Mesothelial cell of epicardium (in vitro differentiated cells): ENCODE results near the gene KLHL25. TPM values are rescaled to one million over a fixed set of nuclear protein-coding genes. Genes with fewer than 3 reads are reported as not detected.

Experiments
- DNase-seq, 2 experiments: peaks; one replicate each; pipeline ENCODE4 v3.0.0; 2021; ENCODE audit warnings: low spot score in 2 of 2; ENCODE audit not compliant: unreplicated experiment in 2 of 2
- H3K27ac Mint-ChIP-seq: 2 replicates; pipeline ENCODE4 v1.8.0; 2021; ENCODE audit warnings: mixed read lengths
- H3K27me3 Mint-ChIP-seq: 2 replicates; pipeline ENCODE4 v1.8.0; 2021; ENCODE audit warnings: low read depth, mixed read lengths
- H3K36me3 Mint-ChIP-seq: 2 replicates; pipeline ENCODE4 v1.8.0; 2021; ENCODE audit warnings: mixed read lengths
- H3K4me1 Mint-ChIP-seq: 2 replicates; pipeline ENCODE4 v1.8.0; 2021; ENCODE audit warnings: mixed read lengths
- H3K4me3 Mint-ChIP-seq: 2 replicates; pipeline ENCODE4 v1.8.0; 2021; ENCODE audit warnings: mild to moderate bottlenecking, moderate library complexity, mixed read lengths
- H3K9me3 Mint-ChIP-seq: 2 replicates; pipeline ENCODE4 v1.8.0; 2021; ENCODE audit warnings: mixed read lengths
- total RNA-seq: library from RNA; stranded (reverse); gene quantifications from 3 replicates; pipeline ENCODE4 v1.2.1, GENCODE V29; 2021
- TF ChIP-seq, protein P1 (sequence below): fragments of 200-600 bp; sonication (generic); IDR thresholded peaks from one replicate; pipeline ENCODE4 v1.5.0; 2021; ENCODE audit warnings: antibody characterized with exemption; ENCODE audit not compliant: unreplicated experiment

Gene KLHL25
- total RNA-seq, 1 donor from 2014 or later = 8.0 TPM

DNA sequence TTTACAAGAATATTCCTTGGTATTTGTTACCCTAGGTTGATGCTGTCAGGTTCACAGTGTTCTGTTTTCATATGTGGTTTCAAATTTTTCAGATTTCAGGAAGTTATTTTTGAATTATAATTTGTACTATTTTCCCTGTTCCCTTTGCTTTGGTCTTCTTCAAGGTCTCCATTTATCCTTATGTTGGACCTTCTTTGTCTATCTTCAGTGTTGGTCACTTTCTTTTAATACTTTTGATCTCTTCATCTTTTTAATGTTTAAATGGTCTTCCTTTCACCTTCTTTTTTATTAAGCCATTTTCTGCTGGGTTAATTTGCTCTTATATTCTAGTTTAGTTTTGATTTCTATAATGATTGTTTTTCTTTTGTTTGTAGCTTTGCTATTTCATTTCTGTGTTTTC, 61.3 kb downstream of the KLHL25 start:
- no peaks in the 10 kb centered on the region for H3K27me3 Mint-ChIP-seq
- no peak overlapping the region for H3K4me3 Mint-ChIP-seq
- DNase-seq = no peak
- H3K36me3 Mint-ChIP-seq = peaks cover 63% of the 10 kb centered on the region
- H3K27ac Mint-ChIP-seq = no peak overlapping the region
- H3K4me1 Mint-ChIP-seq = no peaks in the 10 kb centered on the region
- peaks cover 21% of the 10 kb centered on the region for H3K9me3 Mint-ChIP-seq
- TF ChIP-seq, protein P1, sequence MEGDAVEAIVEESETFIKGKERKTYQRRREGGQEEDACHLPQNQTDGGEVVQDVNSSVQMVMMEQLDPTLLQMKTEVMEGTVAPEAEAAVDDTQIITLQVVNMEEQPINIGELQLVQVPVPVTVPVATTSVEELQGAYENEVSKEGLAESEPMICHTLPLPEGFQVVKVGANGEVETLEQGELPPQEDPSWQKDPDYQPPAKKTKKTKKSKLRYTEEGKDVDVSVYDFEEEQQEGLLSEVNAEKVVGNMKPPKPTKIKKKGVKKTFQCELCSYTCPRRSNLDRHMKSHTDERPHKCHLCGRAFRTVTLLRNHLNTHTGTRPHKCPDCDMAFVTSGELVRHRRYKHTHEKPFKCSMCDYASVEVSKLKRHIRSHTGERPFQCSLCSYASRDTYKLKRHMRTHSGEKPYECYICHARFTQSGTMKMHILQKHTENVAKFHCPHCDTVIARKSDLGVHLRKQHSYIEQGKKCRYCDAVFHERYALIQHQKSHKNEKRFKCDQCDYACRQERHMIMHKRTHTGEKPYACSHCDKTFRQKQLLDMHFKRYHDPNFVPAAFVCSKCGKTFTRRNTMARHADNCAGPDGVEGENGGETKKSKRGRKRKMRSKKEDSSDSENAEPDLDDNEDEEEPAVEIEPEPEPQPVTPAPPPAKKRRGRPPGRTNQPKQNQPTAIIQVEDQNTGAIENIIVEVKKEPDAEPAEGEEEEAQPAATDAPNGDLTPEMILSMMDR = no peak

DNA sequence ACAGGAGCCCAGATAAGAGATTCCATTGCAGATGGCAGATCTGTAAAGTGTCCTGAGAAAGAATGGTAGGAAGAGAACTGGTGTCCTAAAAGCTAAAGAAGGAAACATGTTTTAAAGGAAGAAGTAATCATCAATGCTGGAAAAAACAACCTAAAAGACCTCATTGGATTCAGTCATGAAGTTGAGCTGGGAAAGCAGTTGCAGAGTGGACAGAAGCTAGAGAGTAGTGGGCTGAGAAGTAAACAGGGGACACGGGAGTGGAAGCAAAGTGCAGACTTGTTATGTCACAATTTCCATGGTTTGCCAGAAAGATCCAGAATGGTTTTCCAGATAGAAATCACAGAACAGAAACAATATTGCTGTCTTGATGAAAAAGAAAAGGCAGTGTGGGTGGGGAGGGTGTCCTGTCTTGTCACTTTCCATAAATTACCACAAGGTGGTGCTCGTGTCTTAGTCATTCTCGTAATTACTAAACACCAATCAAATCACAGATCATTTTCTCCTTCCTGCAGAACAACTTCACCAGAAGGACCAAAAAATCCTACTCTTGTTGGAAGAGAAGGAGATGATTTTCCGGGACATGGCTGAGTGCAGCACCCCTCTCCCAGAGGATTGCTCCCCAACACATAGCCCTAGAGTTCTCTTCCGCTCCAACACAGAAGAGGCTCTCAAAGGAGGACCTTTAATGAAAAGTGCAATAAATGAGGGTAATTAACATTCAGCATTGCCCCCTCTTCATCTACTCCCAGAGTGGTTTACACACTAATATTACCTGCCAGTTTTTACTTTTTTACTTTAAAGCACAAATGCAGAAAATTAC, 64.5 kb downstream of the KLHL25 start:
- TF ChIP-seq, protein P1 = peak; percentile 73
- Mint-ChIP-seq H3K4me3 (no peak overlapping the region), H3K27ac (peak overlapping the region; percentile 66), H3K4me1 (no peaks in the 10 kb centered on the region), H3K9me3 (peaks cover 21% of the 10 kb centered on the region), H3K27me3 (no peaks in the 10 kb centered on the region), H3K36me3 (peaks cover 50% of the 10 kb centered on the region)
- DNase-seq = no peak

DNA sequence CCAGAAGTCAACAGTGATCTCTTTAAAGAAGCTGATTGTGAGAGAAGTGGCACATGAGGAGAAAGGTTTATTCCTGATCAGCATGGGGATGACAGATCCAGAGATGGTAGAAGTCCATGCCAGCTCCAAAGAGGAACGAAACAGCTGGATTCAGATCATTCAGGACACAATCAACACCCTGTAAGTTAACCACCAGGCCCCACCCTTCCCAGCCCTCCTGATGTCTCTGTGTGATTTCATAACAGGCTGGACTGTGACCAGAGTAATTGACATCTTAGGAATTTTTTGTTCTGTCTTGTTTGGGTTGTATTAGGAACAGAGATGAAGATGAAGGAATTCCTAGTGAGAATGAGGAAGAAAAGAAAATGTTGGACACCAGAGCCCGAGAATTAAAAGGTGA, 67.7 kb downstream of the KLHL25 start:
- TF ChIP-seq, protein P1 = no peak
- Mint-ChIP-seq H3K4me1 (no peaks in the 10 kb centered on the region), H3K9me3 (no peaks in the 10 kb centered on the region), H3K27ac (no peak overlapping the region), H3K4me3 (no peak overlapping the region), H3K27me3 (no peaks in the 10 kb centered on the region), H3K36me3 (peaks cover 37% of the 10 kb centered on the region)
- no peak for DNase-seq

DNA sequence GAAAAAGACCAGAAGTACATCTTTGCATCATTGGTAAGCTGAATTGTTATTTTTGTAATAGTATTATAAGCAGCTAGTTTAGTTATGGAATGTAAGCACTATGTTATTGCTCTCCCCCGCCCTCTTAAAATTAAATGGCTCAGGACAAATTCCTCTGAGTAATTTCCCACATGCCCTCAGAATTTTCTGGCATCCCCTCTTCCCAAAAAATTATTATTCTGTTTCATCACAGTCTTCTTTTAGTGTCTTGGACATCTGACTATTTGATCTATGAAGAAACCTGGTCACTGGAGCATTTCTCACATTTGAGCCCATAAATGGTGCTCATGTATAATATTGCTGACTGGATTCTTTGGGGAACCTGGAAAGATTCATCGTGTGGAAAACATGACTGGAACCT, 68.3 kb downstream of the KLHL25 start:
- no peak overlapping the region for H3K4me3 Mint-ChIP-seq
- peak overlapping the region; percentile 55 for H3K27ac Mint-ChIP-seq
- H3K27me3 Mint-ChIP-seq = no peaks in the 10 kb centered on the region
- no peaks in the 10 kb centered on the region for H3K4me1 Mint-ChIP-seq
- no peak for DNase-seq
- peaks cover 36% of the 10 kb centered on the region for H3K36me3 Mint-ChIP-seq
- TF ChIP-seq, protein P1 = no peak
- no peaks in the 10 kb centered on the region for H3K9me3 Mint-ChIP-seq

DNA sequence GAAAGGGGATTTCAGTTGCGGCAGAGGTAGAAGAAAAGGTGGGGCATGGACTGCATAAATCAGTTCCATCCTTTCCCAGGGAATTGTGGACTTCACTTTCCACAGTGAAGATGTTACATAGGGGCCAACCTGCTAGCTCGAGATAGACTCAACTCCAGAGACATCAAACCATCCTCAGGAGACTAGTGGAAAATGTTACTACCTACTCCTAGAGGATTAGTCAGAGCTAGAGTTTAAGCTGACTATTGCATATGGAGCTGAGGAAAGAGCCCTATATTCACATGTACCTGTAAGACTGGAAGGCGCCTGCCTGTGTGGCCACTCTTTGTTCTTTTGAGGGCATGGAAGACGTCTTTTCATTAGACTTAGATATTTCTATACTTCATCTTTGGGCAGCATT, 69.2 kb downstream of the KLHL25 start:
- Mint-ChIP-seq H3K27ac (no peak overlapping the region), H3K9me3 (no peaks in the 10 kb centered on the region), H3K4me1 (no peaks in the 10 kb centered on the region), H3K4me3 (no peak overlapping the region), H3K36me3 (peaks cover 36% of the 10 kb centered on the region), H3K27me3 (no peaks in the 10 kb centered on the region)
- DNase-seq = no peak
- TF ChIP-seq, protein P1 = no peak
